Activated naive CD8-positive, alpha-beta T cell treated with anti-CD3 and anti-CD28 coated beads, Interleukin-2, amount 10 ng/mL, durations not matched to agents 7 days and 5 days (primary cell): ENCODE measurements around the gene LYRM4. TPM values are rescaled to one million over a fixed set of nuclear protein-coding genes. Genes with fewer than 3 reads are reported as not detected.
A peak's percentile ranks its signal among the peaks of the same experiment; 100 is the strongest.

Experiments used
- ATAC-seq: fragments of 150-1000 bp; cut with Tn5 transposase; one replicate; pipeline ENCODE4 v1.10.0; 2021; ENCODE audit warnings: low read depth, moderate library complexity
- POLR2A ChIA-PET: fragments of 350-600 bp; sonication (Branson Sonifier 250); formaldehyde crosslinking; loops from one replicate; lab custom pipeline; 2021; ENCODE audit warnings: antibody characterized with exemption; lab: Charles Lee
- DNase-seq: peaks from one replicate; pipeline ENCODE4 v3.0.0; 2021
- H3K27ac Mint-ChIP-seq: one replicate; pipeline ENCODE4 v1.8.0; 2022; ENCODE audit warnings: mild to moderate bottlenecking, mixed read lengths
- H3K27me3 Mint-ChIP-seq: one replicate; pipeline ENCODE4 v1.8.0; 2022; ENCODE audit warnings: mild to moderate bottlenecking, moderate library complexity, mixed read lengths
- H3K36me3 Mint-ChIP-seq: one replicate; pipeline ENCODE4 v1.8.0; 2021; ENCODE audit warnings: mild to moderate bottlenecking, mixed read lengths
- H3K4me1 Mint-ChIP-seq: one replicate; pipeline ENCODE4 v1.8.0; 2021; ENCODE audit warnings: mixed read lengths
- H3K4me3 Mint-ChIP-seq: one replicate; pipeline ENCODE4 v1.8.0; 2022; ENCODE audit warnings: mild to moderate bottlenecking, moderate library complexity, mixed read lengths
- H3K9me3 Mint-ChIP-seq: one replicate; pipeline ENCODE4 v1.8.0; 2021; ENCODE audit warnings: mixed read lengths
- total RNA-seq, 2 experiments: library from RNA; stranded (reverse); gene quantifications; one replicate each; pipeline ENCODE4 v1.2.3, GENCODE V29; 2021

LYRM4 gene
- total RNA-seq, 2 experiments from 2014 or later: 26.5 to 27.1 TPM

DNA sequence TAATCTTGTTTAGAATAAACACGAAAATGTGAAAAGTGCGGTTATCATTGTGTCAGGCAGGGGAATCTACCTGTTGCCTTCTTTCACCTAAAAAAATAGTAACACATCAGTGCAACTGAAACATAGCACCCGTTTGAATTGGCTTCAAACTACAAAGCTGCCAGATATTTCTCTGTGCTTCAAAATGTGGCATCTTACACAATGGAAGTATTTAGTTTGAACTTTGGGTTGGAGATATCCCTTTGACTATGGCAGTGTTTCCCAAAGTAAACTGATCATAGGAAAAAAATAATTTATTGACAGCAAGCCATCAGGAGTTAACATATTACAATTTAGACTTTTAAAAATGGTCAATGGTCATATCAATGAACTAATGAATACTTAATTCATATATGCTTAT is 172.0 kb downstream of the LYRM4 start:
- Mint-ChIP-seq H3K27ac (no peak overlapping the region), H3K4me3 (no peak overlapping the region), H3K36me3 (no peaks in the 10 kb centered on the region), H3K4me1 (peaks cover 4% of the 10 kb centered on the region), H3K9me3 (no peaks in the 10 kb centered on the region), H3K27me3 (peaks cover 53% of the 10 kb centered on the region)
- DNase-seq (no peak), ATAC-seq (no peak)
- POLR2A ChIA-PET: no interaction called here

DNA sequence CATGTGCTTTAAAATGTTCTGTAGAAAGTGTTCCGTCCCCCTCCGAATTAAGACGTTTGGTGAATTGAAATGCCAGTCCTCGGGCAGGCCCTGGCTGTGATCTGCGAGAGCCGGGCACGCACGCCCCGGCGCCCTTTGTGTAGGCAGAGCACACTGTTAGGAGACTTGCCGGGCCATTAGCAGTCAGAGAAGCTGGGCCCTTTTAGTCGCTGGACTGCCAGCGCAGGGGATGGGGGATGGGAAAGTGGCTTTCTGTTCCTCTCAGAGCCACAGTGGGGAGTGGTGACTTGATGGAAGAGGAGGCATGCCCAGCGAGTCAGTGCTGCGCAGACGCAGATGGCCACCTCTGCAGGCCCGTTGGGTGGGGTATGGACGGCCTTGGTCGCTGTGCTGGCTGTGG is 173.4 kb downstream of the LYRM4 start:
- POLR2A ChIA-PET: no interaction called here
- ATAC-seq (no peak), DNase-seq (no peak)
- H3K27me3 Mint-ChIP-seq: peaks cover 64% of the 10 kb centered on the region
- H3K9me3 Mint-ChIP-seq: no peaks in the 10 kb centered on the region
- no peaks in the 10 kb centered on the region for H3K36me3 Mint-ChIP-seq
- H3K4me1 Mint-ChIP-seq: peaks cover 4% of the 10 kb centered on the region
- no peak overlapping the region for H3K4me3 Mint-ChIP-seq
- H3K27ac Mint-ChIP-seq: no peak overlapping the region

DNA sequence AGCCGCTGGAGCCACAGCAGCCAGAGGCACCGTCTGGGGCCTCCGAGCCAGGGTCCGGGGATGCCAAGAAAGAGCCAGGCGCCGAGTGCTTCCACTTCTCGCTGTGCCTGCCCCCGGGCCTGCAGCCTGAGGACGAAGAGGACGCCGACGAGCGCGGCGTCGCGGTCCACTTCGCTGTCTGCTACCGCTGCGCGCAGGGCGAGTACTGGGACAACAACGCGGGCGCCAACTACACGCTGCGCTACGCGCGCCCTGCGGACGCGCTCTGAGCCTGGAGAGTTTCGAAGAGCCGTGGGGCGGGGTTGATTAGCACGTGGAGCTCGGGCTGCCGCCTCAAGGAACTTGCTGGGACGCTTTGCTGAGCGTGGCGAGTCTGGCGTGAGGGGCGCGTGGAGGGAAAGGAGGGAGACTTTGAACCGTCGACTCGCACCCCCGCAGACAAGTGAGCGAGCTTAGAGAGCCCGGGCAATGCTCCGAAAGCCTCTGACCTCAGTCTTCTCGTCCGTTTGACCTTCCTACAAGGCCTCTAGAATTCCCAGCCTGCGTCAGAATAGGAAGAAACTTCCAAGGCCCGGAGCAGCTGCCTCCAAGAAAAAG is 174.4 kb downstream of the LYRM4 start:
- Mint-ChIP-seq H3K27me3 (peaks cover 68% of the 10 kb centered on the region), H3K36me3 (no peaks in the 10 kb centered on the region), H3K9me3 (no peaks in the 10 kb centered on the region), H3K27ac (no peak overlapping the region), H3K4me3 (peak overlapping the region; percentile 13), H3K4me1 (peaks cover 4% of the 10 kb centered on the region)
- POLR2A ChIA-PET: no interaction called here
- no peak for ATAC-seq
- DNase-seq: peak; percentile 37

DNA sequence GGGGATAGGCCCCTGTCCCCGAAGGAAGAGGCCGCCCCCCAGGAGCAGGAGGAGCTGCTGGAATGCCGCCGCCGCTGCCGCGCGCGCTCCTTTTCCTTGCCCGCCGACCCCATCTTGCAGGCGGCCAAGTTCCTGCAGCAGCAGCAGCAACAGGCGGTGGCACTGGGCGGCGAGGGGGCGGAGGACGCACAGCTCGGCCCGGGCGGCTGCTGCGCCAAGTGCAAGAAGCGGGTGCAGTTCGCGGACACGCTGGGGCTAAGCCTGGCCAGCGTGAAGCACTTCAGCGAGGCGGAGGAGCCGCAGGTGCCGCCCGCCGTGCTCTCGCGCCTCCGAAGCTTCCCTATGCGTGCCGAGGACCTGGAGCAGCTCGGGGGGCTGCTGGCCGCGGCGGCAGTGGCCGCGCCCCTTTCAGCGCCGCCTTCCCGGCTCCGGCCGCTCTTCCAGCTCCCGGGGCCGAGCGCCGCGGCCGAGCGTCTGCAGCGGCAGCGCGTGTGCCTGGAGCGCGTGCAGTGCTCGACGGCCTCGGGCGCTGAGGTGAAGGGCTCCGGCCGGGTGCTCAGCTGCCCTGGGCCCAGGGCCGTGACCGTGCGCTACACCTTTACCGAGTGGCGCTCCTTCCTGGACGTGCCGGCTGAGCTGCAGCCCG is 175.0 kb downstream of the LYRM4 start:
- DNase-seq (peak; percentile 53), ATAC-seq (peak; percentile 40)
- POLR2A ChIA-PET: no interaction called here
- Mint-ChIP-seq H3K36me3 (no peaks in the 10 kb centered on the region), H3K27me3 (peaks cover 67% of the 10 kb centered on the region), H3K27ac (no peak overlapping the region), H3K9me3 (no peaks in the 10 kb centered on the region), H3K4me3 (peak overlapping the region; percentile 47), H3K4me1 (peaks cover 4% of the 10 kb centered on the region)

DNA sequence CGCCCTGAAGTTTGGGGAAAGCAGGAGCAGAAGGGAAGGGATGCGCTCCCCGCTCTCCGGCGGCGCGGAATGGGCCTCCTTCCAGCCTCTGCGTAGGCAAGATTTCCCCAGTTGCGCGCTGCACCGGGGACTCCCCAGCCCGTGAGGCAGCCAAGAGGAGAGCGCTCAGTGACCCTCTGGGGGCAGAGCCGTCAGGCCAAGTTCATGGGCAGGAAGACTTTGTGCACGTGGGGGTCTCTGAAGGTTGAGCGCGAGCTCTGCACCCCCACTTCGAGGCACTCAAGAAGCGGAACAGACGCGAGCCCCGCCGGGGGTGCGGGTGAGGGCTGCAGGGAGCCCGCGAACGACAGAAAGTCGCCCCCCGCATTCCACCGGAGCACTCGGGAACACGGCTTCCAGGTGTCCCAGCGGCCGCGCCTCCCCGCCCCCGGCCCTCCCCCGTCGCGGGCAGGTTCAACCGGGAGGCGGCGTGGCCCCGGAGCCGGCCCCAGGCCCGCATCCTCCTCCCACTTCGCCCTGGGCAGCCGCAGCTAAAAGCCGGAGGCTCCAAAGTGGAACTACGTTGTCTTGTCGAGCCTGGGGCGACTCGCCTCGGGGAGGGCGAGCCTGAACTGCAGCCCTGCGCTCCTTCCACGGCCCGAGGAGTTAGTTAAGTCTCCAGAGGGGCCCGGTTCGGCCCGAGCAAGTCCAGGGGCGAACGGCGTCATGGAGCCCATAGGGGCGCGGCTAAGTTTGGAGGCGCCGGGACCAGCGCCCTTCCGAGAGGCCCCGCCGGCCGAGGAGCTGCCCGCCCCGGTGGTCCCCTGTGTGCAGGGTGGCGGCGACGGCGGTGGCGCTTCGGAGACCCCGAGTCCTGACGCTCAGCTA is 175.7 kb downstream of the LYRM4 start, which contains the start of gene PPP1R3G:
Gene PPP1R3G (plus strand): TSS at position 561 of the 867 bp plus-strand sequence. CDS start 145 bp downstream, at position 706.
- peaks cover 61% of the 10 kb centered on the region for H3K27me3 Mint-ChIP-seq
- ATAC-seq: no peak

DNA sequence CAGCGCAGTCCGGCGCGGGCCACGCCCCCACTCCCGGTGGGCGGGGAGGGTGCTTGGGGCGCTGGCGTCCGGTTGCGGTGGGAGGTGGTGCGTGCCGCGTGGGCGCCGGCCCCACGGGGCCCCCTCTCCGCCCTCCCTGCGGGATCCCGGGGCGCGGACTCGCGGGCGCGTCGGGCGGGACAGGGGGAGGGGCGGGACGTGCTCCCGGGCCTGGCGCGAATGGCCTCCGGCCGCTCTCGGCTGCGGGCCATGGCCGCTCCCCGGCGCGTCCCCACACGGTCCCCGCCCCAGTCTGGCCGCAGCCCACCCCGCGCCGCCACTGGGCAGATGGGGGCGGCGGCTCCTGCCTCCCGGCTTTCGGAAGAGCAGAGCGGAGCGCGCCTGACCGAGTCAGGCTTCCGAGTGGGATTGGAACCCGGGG is 176.4 kb downstream of the LYRM4 start:
- ATAC-seq: no peak
- peaks cover 60% of the 10 kb centered on the region for H3K27me3 Mint-ChIP-seq

More for the DNA sequence above, 175.7 kb downstream of the LYRM4 start, which contains the start of gene PPP1R3G:
- DNase-seq: peak; percentile 55
- Mint-ChIP-seq H3K4me1 (peaks cover 4% of the 10 kb centered on the region), H3K27ac (no peak within 1 kb of the TSS), H3K9me3 (no peaks in the 10 kb centered on the region), H3K36me3 (no peaks in the 10 kb centered on the region), H3K4me3 (peak within 1 kb of the TSS; percentile 83)
- POLR2A ChIA-PET: no interaction called here

DNA sequence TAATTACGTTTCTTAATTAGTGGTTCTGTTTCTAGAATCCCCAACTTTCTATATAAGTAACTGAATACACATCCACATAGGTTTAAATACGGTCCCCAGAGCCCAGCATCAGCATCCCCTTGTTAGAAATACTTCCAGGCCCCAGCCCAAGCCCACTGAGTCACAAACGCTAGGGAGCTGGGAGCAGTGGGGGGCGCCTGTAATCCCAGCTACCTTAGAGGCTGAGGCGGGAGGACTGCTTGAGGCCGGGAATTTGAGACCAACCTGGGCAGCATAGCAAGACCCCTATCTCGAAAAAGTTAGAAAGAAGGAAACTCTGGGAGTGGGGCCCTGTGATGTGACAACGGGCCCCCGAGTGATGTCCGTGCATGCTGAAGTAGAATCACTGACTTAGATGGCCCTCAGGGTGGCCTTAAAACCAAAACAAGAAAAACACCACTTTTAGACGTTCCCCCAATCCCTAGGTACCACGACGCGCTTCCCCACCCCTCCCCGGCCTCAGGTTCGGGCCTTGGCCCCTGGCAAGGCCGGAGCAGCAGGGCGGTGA is 176.9 kb downstream of the LYRM4 start:
- DNase-seq: no peak
- no peak for ATAC-seq
- Mint-ChIP-seq H3K27me3 (peaks cover 59% of the 10 kb centered on the region), H3K27ac (no peak overlapping the region), H3K4me3 (peak overlapping the region; percentile 62), H3K36me3 (no peaks in the 10 kb centered on the region), H3K9me3 (no peaks in the 10 kb centered on the region), H3K4me1 (peaks cover 2% of the 10 kb centered on the region)
- POLR2A ChIA-PET: no interaction called here

More for the DNA sequence above, 176.4 kb downstream of the LYRM4 start:
- no peaks in the 10 kb centered on the region for H3K36me3 Mint-ChIP-seq
- H3K4me3 Mint-ChIP-seq: peak overlapping the region; percentile 83
- H3K4me1 Mint-ChIP-seq: peaks cover 2% of the 10 kb centered on the region
- POLR2A ChIA-PET: no interaction called here
- peak; percentile 36 for DNase-seq
- H3K27ac Mint-ChIP-seq: no peak overlapping the region
- H3K9me3 Mint-ChIP-seq: no peaks in the 10 kb centered on the region

DNA sequence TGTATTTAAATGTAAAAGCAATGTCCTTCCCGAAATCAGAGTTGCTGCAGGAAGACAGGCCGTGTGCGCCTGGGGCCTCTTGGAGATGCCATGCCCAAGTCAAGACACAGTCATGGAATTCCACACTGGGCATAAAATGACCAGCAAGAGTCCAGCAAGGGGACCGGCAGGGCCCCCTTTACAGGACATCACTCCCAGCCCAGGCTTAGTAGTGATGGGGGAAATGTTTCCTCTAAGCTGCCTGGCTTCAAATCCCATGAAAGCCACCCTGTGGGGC is 177.5 kb downstream of the LYRM4 start:
- ATAC-seq (no peak), DNase-seq (no peak)
- peaks cover 2% of the 10 kb centered on the region for H3K4me1 Mint-ChIP-seq
- H3K4me3 Mint-ChIP-seq: no peak overlapping the region
- H3K36me3 Mint-ChIP-seq: no peaks in the 10 kb centered on the region
- H3K27me3 Mint-ChIP-seq: peaks cover 54% of the 10 kb centered on the region
- POLR2A ChIA-PET: no interaction called here
- H3K27ac Mint-ChIP-seq: no peak overlapping the region
- no peaks in the 10 kb centered on the region for H3K9me3 Mint-ChIP-seq

DNA sequence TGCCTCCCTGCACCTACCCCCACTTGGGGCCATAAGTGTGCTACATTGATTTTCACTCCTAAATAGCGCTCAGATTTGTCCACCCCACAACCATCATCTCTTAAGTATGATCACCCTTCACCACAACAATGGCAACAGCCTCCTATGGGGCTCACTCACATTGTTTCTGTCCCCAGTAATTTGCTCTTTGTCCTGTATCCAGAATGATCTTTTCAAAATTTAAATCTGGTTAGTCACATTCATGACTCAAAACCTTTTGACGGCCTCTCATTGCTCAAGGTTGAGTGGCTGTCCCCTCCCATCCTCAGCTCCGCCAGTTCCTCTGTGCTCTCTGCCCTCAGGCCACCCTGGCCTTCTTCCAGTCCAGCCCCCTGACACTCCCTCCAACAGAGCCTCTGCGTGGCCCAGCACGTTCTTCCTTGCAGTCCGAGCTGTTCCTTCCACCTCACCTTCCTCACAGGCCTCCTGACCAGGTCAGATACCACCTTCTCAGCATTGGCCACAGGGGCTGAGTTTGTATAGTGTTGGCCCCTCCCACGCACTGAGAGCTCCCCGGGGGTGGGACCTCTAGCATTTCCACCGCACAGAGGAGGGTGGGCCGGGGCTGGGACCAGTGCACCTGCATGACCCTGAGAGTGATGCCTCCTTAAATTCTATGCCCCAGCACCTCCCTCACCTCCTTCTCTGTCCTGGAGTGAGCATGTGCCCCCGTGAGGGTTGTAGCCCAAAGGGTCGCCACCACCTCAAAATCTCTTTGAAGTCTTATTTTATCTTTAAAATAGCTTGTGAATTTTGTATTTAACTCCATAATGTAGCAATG is 178.1 kb downstream of the LYRM4 start:
- peaks cover 2% of the 10 kb centered on the region for H3K4me1 Mint-ChIP-seq
- no peaks in the 10 kb centered on the region for H3K9me3 Mint-ChIP-seq
- POLR2A ChIA-PET: no interaction called here
- ATAC-seq: no peak
- no peak overlapping the region for H3K27ac Mint-ChIP-seq
- no peak for DNase-seq
- H3K36me3 Mint-ChIP-seq: no peaks in the 10 kb centered on the region
- H3K27me3 Mint-ChIP-seq: peaks cover 51% of the 10 kb centered on the region
- no peak overlapping the region for H3K4me3 Mint-ChIP-seq

DNA sequence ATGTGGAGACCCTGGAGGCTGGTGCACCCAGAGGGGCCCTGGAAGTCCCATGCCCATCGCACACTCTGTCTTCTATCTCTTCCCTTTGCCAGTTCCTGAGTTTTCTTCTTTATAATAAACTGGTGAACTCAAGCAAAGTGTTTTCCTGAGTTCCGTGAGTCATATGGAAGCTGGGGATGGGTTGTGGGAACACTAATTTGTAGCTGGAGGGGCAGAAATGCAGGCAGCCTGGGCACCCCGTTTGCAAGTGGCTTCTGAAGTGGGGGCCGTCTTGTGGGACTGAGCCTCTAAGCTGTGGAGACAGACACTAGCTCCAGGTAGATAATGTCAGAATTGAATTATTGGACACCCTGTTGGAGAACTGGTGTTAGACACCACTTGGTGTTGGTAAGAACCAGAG is 178.8 kb downstream of the LYRM4 start:
- POLR2A ChIA-PET: no interaction called here
- ATAC-seq (no peak), DNase-seq (no peak)
- Mint-ChIP-seq H3K36me3 (no peaks in the 10 kb centered on the region), H3K4me1 (peaks cover 2% of the 10 kb centered on the region), H3K9me3 (no peaks in the 10 kb centered on the region), H3K27ac (no peak overlapping the region), H3K4me3 (no peak overlapping the region), H3K27me3 (peaks cover 43% of the 10 kb centered on the region)

DNA sequence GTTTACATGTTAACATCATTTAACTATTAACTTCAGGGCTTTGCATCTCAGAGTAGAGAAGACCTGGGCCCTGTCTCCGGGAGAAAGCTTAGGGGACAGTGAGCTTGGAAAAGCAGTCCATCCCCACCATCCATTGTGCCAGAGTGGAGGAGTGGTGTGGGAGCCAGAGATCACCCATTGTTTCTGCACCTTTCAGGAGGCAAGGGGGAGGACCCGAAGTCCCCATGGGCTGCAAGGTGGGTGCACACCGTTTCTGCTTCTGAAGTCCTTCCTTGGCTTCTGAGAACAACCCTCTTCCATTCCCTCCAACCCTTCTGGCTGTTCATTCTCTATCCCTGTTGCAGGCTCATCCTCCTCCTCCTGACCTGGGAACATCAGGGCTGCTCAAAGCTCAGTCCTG is 179.6 kb downstream of the LYRM4 start:
- no peak for ATAC-seq
- peaks cover 36% of the 10 kb centered on the region for H3K27me3 Mint-ChIP-seq
- no peak overlapping the region for H3K4me3 Mint-ChIP-seq
- POLR2A ChIA-PET: no interaction called here
- no peak overlapping the region for H3K27ac Mint-ChIP-seq
- DNase-seq: no peak
- no peaks in the 10 kb centered on the region for H3K36me3 Mint-ChIP-seq
- H3K4me1 Mint-ChIP-seq: peaks cover 2% of the 10 kb centered on the region
- H3K9me3 Mint-ChIP-seq: no peaks in the 10 kb centered on the region

DNA sequence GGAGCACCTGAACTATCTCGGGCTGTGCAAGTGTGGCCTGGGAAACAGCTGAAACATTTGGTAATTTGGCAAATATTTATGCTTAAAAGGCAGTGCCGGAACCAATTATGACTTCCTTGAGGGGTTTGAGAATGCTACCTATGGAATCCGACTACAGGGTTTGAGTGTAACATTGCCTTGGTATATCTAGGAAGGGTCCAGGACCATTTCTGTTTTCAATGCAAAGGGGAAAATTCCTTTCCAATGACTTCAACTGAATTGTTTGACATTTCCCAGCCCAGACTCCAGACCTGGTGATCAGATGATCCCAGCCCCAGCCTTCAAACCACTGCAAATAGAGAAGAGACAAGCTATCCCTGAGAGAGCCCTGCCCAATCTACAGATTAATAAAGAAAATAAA is 180.2 kb downstream of the LYRM4 start:
- H3K4me1 Mint-ChIP-seq: peaks cover 2% of the 10 kb centered on the region
- H3K27ac Mint-ChIP-seq: no peak overlapping the region
- no peaks in the 10 kb centered on the region for H3K36me3 Mint-ChIP-seq
- no peak overlapping the region for H3K4me3 Mint-ChIP-seq
- POLR2A ChIA-PET: no interaction called here
- peaks cover 34% of the 10 kb centered on the region for H3K27me3 Mint-ChIP-seq
- DNase-seq: no peak
- no peaks in the 10 kb centered on the region for H3K9me3 Mint-ChIP-seq
- ATAC-seq: no peak

DNA sequence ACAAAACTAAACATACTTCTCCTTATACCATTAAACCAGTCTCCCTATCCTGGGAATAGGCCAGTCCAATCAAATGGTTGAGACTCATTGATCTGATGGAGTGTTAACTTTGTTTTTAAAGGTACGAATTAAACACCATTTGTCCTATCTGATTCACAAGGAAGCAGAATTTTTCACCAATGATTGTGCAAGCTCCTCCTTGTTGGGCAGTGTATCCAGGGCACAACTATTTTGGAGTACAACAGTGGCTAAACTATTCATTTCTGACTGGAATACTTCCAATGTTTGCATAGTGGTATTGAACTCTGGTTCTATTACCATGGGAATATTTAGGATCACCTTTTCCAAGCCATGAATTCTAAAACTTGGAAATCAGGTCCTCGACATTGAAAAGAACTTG is 181.1 kb downstream of the LYRM4 start:
- Mint-ChIP-seq H3K4me3 (no peak overlapping the region), H3K27ac (no peak overlapping the region), H3K4me1 (peaks cover under 1% of the 10 kb centered on the region), H3K36me3 (no peaks in the 10 kb centered on the region), H3K9me3 (peaks cover 4% of the 10 kb centered on the region), H3K27me3 (peaks cover 32% of the 10 kb centered on the region)
- DNase-seq (no peak), ATAC-seq (no peak)
- POLR2A ChIA-PET: no interaction called here
